Progenitor cell of endocrine pancreas (in vitro differentiated cells): ENCODE results near the gene TCF19. TPM values are rescaled to one million over a fixed set of nuclear protein-coding genes. Genes with fewer than 3 reads are reported as not detected.

ENCODE experiments used
- DNase-seq: peaks from one replicate; pipeline ENCODE4 v3.0.0; 2021; ENCODE audit warnings: low spot score; ENCODE audit not compliant: unreplicated experiment
- H3K27ac Mint-ChIP-seq: 2 replicates; pipeline ENCODE4 v1.8.0; 2021; ENCODE audit warnings: mild to moderate bottlenecking, moderate library complexity, mixed read lengths
- H3K27me3 Mint-ChIP-seq: 2 replicates; pipeline ENCODE4 v1.8.0; 2021; ENCODE audit warnings: mixed read lengths
- H3K36me3 Mint-ChIP-seq: 2 replicates; pipeline ENCODE4 v1.8.0; 2022; ENCODE audit warnings: mixed read lengths; ENCODE audit not compliant: insufficient read depth
- H3K4me1 Mint-ChIP-seq: 2 replicates; pipeline ENCODE4 v1.8.0; 2021; ENCODE audit warnings: low read depth, mixed read lengths
- H3K4me3 Mint-ChIP-seq: 2 replicates; pipeline ENCODE4 v1.8.0; 2021; ENCODE audit warnings: low read depth, mild to moderate bottlenecking, moderate library complexity, mixed read lengths
- H3K9me3 Mint-ChIP-seq: 2 replicates; pipeline ENCODE4 v1.8.0; 2021; ENCODE audit warnings: low read depth, mixed read lengths
- total RNA-seq: library from RNA; stranded (reverse); gene quantifications from 2 replicates; pipeline ENCODE4 v1.2.1, GENCODE V29; 2021
- TF ChIP-seq, protein P1 (sequence below): fragments of 200-600 bp; sonication (generic); IDR thresholded peaks from one replicate; pipeline ENCODE4 v1.5.0; 2021; ENCODE audit warnings: antibody characterized with exemption, mild to moderate bottlenecking; ENCODE audit not compliant: unreplicated experiment

The TCF19 gene
- total RNA-seq, 1 donor from 2014 or later, result 9.6 TPM

DNA sequence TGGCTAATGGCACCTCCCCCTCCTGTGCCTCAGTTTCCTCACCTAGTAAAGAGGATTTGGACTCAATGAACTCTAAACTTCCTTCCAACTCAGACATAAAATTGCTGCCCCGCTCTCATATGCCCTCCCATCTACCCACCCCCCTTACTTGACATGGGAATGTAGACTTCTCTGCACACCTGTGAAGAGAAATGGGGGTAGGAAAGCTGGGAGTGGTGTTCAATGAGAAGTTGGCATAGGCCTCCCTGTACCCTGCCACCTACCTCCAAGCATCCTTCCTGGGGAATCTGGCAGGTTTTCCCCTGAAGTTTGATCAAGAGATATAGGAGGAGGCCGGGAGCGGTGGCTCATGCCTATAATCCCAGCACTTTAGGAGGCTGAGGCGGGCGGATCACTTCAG, 16.0 kb downstream of the TCF19 start:
- peaks cover 29% of the 10 kb centered on the region for H3K27me3 Mint-ChIP-seq
- H3K27ac Mint-ChIP-seq, result no peak overlapping the region
- no peaks in the 10 kb centered on the region for H3K4me1 Mint-ChIP-seq
- no peaks in the 10 kb centered on the region for H3K36me3 Mint-ChIP-seq
- H3K9me3 Mint-ChIP-seq, result no peaks in the 10 kb centered on the region
- H3K4me3 Mint-ChIP-seq, result no peak overlapping the region
- no peak for DNase-seq
- TF ChIP-seq, protein P1, sequence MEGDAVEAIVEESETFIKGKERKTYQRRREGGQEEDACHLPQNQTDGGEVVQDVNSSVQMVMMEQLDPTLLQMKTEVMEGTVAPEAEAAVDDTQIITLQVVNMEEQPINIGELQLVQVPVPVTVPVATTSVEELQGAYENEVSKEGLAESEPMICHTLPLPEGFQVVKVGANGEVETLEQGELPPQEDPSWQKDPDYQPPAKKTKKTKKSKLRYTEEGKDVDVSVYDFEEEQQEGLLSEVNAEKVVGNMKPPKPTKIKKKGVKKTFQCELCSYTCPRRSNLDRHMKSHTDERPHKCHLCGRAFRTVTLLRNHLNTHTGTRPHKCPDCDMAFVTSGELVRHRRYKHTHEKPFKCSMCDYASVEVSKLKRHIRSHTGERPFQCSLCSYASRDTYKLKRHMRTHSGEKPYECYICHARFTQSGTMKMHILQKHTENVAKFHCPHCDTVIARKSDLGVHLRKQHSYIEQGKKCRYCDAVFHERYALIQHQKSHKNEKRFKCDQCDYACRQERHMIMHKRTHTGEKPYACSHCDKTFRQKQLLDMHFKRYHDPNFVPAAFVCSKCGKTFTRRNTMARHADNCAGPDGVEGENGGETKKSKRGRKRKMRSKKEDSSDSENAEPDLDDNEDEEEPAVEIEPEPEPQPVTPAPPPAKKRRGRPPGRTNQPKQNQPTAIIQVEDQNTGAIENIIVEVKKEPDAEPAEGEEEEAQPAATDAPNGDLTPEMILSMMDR, result no peak

DNA sequence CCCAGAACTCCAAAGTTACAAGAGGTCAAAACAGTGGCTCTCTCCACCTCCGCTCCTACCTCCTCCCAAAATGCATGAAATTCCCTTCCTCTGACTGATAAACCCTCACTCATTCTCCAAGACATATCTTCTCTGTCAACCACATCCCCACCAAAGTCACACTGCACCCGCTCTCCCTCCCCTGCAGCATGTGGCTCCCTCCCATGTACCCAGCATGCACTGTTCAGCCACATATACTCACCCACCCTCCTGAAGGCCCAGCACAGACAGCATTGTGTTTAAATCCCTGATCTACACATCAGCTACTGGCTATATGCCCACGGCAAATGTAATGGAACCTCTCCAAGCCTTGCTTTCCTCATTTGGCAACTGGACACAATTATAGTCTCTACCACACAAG, 17.6 kb downstream of the TCF19 start:
- no peak for DNase-seq
- Mint-ChIP-seq H3K9me3 (no peaks in the 10 kb centered on the region), H3K4me1 (no peaks in the 10 kb centered on the region), H3K27me3 (peaks cover 19% of the 10 kb centered on the region), H3K4me3 (no peak overlapping the region), H3K36me3 (no peaks in the 10 kb centered on the region), H3K27ac (no peak overlapping the region)
- TF ChIP-seq, protein P1, result no peak

DNA sequence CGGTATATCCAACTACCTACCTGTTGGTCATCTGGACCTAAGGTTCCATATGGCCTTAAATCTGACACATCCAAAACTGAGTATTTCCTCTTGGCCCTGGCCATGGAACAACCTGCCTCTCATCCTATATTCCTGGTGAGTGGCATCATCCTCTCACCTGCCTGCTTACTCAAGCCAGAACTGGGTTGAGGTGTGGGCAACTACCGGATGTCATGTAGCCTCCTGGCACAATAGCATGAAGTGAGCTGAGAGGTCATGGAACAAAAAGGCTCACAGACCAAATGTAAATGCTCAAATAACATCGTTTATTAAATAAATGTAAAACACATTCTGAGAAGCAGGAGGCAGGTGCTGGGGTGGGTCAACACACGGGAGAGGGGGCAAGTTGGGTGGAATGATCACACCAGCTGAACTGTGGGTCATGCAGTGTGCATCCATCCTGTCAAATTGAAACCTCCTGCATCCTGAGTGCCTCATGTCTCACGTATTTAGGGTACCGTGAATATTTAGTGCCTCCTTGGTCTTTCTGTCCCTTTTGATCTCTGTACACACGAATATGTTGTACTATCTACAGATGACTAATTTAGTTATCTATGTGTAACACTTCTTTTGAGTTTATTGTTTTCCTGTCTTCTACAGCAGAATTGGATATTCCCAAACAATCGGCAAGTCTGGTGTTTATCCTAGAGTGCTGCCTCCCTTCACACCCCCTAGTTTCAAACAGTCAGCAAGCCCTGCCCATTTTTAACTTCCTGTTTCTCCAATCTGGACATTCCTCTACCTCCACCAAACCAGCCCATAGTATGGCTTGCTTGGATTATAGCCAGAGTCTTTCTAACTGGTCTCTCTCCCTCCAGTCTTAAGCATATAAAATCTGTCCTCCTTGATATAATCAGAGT, 20.0 kb downstream of the TCF19 start:
- Mint-ChIP-seq H3K36me3 (no peaks in the 10 kb centered on the region), H3K9me3 (no peaks in the 10 kb centered on the region), H3K27ac (no peak overlapping the region), H3K27me3 (peaks cover 8% of the 10 kb centered on the region), H3K4me3 (no peak overlapping the region), H3K4me1 (no peaks in the 10 kb centered on the region)
- TF ChIP-seq, protein P1, result no peak
- no peak for DNase-seq

DNA sequence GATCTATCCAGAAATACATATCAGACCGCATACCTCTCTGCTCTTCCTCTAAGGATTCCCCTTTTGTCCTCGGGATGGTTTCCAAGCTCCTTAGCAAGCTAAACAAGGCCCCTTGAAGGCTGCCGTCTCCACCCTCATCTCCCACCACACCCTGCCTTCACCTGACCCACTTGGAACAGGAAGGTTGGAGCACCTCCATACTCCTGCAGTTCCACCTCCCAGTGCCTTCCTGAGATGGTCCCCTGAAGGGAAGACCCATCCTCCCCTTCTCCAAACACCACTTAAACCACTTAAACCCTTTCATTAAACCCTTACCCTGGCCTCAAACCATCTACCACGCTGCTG, 20.6 kb downstream of the TCF19 start:
- Mint-ChIP-seq H3K27ac (no peak overlapping the region), H3K4me3 (no peak overlapping the region), H3K36me3 (no peaks in the 10 kb centered on the region), H3K4me1 (peaks cover 2% of the 10 kb centered on the region), H3K27me3 (peaks cover 8% of the 10 kb centered on the region), H3K9me3 (no peaks in the 10 kb centered on the region)
- no peak for DNase-seq
- TF ChIP-seq, protein P1, result no peak

DNA sequence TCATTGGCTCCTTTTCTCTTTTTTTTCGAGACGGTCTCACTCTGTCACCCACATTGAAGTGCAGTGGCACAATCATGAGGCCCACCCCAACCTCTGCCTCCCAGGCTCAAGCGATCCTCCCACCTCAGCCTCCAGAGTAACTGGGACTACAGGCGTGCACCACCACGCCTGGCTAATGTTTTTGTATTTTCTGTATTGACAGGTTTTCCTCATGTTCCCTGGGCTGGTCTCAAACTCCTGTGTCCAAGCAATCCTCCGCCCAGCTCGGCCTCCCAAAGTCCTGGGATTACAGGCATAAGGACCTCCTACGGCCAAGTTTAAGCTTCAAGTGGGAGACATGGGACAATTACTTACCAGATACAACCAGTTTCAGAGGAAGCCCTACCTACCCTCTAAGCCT, 21.5 kb downstream of the TCF19 start:
- Mint-ChIP-seq H3K36me3 (no peaks in the 10 kb centered on the region), H3K27me3 (peaks cover 8% of the 10 kb centered on the region), H3K9me3 (no peaks in the 10 kb centered on the region), H3K4me3 (no peak overlapping the region), H3K27ac (no peak overlapping the region), H3K4me1 (peaks cover 2% of the 10 kb centered on the region)
- DNase-seq, result no peak
- TF ChIP-seq, protein P1, result no peak
